CD4-positive, alpha-beta T cell treated with Interferon alpha-2 for 1 hour (primary cell): Measurements from ENCODE around the gene NUP210L.
"Not testable (repeated sequence)": the region's sequence is repeated elsewhere in the genome, so short reads cannot be mapped to it uniquely, and the experiment has no call there.

Experiments
- DNase-seq, 2 donors: peaks; one replicate each; pipeline ENCODE4 v3.0.0-alpha.2; 2020 to 2022

The NUP210L gene

DNA sequence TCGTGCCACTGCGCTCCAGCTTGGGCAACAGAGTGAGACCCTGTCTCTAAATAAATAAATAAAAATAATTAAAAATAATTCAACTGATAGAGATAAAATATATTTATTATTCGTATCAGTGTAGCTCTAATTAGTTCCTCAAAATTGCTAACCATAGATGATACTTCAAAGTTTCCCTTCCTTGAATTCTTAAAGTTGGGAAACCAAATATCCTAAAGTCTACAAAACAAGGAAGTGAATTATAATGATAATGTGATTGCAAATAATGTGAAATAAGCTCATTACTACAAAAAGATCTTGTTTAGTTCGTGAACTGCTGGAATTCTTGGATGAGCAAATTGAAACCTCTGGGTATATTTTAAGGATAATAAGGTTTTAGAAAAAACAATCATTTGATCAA lies 60.5 kb downstream of the NUP210L start:
- no peak for DNase-seq

DNA sequence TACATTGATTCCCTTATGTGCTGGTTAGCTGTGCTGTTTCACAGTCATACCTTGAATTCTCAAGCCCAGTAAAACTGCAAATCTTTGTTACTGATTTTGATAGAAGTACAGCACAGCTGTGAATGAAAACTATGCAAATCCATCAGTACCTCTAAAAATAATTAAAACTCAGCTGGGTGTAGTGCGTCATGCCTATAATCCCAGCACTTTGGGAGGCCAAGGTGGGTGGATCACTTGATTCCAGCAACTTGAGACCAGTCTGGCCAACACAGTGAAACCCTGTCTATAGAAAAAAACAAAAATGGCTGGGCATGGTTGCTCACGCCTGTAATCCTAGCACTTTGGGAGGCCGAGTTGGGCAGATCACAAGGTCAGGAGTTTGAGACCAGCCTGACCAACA lies 61.2 kb downstream of the NUP210L start:
- no peak for DNase-seq

GRCh38 chr1:154091706-154092105 lies 63.2 kb downstream of the NUP210L start:
- no peak for DNase-seq

DNA sequence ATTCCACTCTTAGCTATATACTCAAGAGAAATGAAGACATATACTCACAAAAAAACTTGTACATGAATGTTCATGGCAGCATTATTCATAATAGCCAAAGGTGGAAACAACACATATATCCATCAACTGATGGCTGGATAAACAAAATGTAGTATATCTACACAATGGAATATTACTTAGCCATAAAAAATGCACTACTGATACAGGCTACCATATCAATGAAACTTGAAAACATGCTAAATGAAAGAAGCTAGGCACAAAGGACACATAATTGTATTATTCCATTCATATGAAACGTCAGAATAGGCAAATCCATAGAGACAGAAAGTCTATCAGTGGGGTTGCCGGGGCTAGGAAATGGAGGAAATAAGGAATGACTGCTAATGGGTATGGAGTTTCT lies 67.3 kb downstream of the NUP210L start:
- DNase-seq, result no peak

DNA sequence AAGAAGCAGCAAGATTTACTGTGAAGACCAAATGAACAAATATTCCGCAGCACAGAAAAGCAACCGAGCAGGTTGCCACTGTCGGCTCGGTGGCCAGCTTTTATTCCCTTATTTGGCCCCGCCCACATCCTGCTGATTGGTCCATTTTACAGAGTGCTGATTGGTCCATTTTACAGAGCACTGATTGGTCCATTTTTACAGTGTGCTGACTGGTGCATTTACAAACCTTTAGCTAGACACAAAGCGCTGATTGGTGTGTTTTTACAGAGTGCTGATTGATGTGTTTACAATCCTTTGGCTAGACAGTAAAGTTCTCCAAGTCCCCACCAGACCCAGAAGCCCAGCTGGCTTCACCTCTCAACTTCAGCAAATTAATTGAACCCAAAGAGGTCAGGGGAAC lies 71.8 kb downstream of the NUP210L start:
- not testable (repeated sequence) for DNase-seq

- no peak for DNase-seq
Observed at GRCh38 chr1:154081386-154082126, 73.3 kb downstream of the NUP210L start.

- DNase-seq, result no peak
Observed at GRCh38 chr1:154076413-154076812, 78.5 kb downstream of the NUP210L start.

- no peak for DNase-seq
Observed at GRCh38 chr1:154075746-154076145, 79.1 kb downstream of the NUP210L start.

GRCh38 chr1:154062309-154062708 lies 92.6 kb downstream of the NUP210L start:
- no peak for DNase-seq

DNA sequence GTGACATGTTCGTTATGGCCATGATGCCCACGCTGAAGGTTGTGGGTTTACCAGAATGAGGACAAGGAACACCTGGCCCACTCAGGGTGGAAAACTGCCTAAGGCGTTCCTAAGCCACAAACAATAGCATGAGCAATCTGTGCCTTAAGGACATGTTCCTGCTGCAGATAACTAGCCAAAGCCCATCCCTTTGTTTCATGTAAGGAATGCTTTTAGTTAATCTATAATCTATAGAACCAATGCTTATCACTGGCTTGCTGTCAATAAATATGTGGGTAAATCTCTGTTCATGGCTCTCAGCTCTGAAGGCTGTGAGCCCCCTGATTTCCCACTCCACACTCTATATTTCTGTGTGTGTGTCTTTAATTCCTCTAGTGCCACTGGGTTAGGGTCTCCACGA lies 107.4 kb downstream of the NUP210L start:
- not testable (repeated sequence) for DNase-seq

DNA sequence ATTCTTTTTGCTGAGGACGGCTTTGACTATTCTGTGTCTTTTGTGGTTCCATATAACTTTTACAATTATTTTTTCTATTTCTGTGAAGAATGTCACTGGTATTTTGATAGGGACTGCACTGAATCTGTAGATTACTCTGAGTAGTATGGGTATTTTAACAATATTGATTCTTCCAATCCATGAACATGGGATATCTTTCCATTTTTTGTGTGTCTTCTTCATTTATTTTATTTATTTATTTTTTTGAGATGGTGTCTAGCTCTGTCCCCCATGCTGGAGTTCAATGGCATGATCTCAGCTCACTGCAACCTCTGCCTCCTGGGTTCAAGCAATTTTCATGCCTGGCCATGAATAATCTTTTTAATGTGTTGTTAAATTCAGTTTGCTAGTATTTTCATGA lies 121.2 kb downstream of the NUP210L start:
- DNase-seq, result not testable (repeated sequence)

DNA sequence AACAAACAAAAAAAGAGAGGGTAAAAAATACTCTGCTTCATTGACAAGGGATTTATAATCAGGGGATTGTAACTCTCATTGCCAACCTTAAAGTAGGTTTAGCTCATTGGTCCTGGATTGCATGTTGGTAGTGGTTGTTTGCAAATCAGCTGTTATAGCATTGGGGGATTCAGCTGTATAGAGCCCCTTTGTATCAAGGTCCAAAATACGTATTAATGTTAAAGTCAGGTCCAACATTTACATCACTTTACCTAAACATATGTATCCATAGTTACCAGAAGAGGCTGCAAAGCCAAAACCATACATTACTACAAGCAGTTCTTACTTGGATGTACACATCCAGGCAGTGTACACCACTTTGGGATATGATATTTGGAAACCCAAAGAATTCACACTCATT lies 134.9 kb downstream of the NUP210L start:
- no peak for DNase-seq

GRCh38 chr1:154019269-154019668 lies 135.6 kb downstream of the NUP210L start:
- DNase-seq, result no peak

DNA sequence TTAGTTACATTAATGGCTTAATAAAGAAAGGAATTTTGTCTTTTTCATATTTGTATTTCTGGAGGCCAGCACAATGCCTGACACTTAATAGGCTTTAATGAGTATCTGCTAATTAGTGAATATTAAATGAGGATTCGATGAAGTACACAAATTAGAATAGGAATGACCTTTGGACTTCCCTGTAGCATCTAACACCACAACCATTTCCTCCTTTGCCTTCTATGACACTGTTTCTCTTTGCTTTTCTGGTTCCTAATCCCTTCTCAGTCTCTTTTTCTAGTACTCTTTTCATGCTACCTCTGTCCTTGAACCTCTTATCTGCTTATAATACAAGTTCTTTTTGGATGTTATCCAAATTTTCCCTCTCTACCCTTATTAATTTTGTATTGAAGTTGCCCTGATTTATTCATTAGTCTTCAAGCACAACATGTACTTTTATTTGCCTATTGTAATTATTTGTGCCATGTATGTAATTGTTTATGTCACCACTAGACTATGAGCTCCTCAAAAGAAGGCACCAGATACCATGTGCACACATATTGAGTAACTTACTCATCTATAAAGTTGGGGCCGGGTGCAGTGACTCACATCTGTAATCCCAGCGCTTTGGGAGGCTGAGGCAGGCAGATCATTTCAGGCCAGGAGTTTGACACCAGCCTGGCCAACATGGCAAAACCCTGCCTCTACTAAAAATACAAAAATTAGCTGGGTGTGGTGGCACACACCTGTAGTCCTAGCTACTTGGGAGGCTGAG lies 140.5 kb downstream of the NUP210L start:
- DNase-seq, result no peak

DNA sequence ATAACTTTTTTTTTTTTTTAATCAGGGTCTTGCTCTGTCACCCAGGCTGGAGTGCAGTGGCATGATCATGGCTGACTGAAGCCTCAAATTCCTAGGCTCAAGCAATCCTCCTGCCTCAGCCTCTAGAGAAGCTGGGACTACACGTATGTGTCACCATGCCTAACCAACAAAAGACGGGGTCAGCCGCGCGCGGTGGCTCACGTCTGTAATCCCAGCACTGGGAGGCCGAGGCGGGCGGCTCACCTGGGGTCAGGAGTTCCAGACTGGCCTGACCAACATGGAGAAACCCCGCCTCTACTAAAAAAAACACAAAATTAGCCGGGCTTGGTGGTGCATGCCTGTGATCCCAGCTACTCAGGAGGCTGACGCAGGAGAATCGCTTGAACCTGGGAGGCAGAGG lies 142.3 kb downstream of the NUP210L start:
- DNase-seq, result not testable (repeated sequence)

- no peak for DNase-seq
Observed at GRCh38 chr1:154012129-154012528, 142.7 kb downstream of the NUP210L start.

- DNase-seq, result no peak
Observed at GRCh38 chr1:154006136-154006535, 148.7 kb downstream of the NUP210L start.

GRCh38 chr1:154000420-154000819 lies 154.5 kb downstream of the NUP210L start:
- DNase-seq, result no peak

DNA sequence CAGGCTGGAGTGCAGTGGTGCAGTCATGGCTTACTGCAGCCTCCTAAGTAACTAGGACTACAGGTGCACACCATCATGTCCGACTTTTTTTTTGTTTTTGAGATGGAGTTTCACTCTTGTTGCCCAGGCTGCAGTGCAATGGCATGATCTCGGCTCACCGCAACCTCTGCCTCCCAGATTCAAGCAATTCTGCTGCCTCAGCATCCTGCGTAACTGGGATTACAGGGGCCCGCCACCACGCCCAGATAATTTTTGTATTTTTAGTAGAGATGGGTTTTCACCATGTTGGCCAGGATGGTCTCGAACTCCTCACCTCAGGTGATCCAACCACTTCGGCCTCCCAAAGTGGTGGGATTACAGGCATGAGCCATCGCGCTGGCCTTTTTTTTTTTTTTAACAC lies 158.0 kb downstream of the NUP210L start:
- not testable (repeated sequence) for DNase-seq

GRCh38 chr1:153995640-153996039 lies 159.2 kb downstream of the NUP210L start:
- no peak for DNase-seq

DNA sequence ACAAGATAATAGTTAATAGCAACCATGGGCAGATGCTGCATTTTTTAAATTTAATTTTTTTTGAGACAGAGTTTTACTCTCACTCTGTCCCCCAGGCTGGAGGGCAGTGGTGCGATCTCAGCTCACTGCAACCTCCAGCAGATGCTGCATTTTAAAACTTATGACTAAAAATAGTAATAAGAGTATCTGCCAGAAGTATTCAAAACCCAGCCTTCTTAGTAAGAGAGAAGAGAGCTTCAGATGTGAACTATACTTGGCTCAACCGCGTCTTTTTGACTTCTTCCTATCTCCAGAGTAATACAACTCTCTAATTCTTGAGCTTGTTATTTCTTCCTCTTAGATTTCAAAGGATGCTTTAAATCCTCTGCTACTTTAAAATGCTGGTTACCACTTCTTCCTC lies 159.7 kb downstream of the NUP210L start:
- no peak for DNase-seq

GRCh38 chr1:153991806-153992205 lies 163.1 kb downstream of the NUP210L start:
- no peak for DNase-seq

DNA sequence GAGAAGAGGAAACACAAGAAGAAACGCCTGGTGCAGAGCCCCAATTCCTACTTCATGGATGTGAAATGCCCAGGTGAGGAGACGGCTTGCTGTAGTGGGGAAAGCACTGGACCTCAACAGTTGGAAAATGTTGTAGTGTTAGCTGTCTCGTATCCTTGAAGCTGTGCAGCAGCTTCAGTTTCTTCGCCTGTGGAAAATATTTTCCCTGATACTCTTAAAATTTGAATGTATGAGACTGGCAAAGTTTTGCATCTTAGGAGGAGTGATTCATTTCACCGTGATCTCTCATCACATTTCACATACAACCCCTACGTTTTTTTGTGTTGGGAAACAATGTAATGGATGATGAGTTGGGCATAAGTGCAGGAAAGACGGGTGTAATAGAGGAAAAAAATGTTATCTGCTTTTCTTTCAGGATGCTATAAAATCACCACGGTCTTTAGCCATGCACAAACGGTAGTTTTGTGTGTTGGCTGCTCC lies 163.7 kb downstream of the NUP210L start:
- DNase-seq, result no peak

DNA sequence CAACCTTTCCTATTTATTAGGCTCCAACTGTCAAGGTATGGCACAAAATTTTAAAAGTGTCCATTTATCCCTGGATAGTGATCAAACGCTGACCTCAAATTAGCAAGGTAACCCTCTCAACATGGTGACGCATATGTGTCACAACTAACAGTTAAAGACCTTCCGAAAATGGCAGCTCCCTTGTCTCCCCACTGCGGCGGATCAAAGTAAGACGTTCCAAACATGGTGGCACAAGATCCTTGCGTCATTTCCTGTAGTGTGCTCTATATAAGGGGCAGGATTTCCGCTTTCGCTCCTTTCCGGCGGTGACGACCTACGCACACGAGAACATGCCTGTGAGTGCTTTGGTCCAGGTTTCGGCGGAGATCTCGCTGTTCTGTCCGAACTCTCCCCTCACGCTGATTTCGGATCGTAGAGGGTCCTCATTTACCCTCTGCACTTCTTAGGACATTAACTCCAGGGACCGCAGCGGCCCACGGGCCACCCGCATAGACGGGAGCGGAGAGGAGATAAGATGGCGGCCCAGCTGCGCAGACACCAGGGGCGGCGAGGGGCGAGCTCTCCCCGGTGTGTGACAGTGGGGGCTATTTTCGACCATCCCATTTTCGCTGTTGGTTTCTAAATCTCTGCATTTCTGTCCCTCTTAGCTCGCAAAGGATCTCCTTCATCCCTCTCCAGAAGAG lies 164.3 kb downstream of the NUP210L start, which contains the start of gene RPS27:
Gene RPS27, plus strand, starts transcription at position 295 of the 683 bp plus-strand sequence. Its CDS starts 35 bp downstream, at position 330.
- DNase-seq, result peak; percentile 96 to 97
